Mucosa of gallbladder (tissue), 1 donor: ENCODE results near the gene SEMA7A. TPM values are rescaled to one million over a fixed set of nuclear protein-coding genes. Genes with fewer than 3 reads are reported as not detected.
A peak's percentile ranks its signal among the peaks of the same experiment; 100 is the strongest.

Experiments
- DNase-seq: peaks from one replicate; pipeline ENCODE4 v3.0.0-alpha.2; 2020; ENCODE audit warnings: low spot score
- total RNA-seq: library from RNA; stranded (reverse); gene quantifications from one replicate; pipeline ENCODE4 v1.2.1, GENCODE V29; 2021
- donor health status: DM: no; HTN: no; CAD: no.

The SEMA7A gene
- total RNA-seq, 1 donor from 2014 or later: 3.2 TPM

DNA sequence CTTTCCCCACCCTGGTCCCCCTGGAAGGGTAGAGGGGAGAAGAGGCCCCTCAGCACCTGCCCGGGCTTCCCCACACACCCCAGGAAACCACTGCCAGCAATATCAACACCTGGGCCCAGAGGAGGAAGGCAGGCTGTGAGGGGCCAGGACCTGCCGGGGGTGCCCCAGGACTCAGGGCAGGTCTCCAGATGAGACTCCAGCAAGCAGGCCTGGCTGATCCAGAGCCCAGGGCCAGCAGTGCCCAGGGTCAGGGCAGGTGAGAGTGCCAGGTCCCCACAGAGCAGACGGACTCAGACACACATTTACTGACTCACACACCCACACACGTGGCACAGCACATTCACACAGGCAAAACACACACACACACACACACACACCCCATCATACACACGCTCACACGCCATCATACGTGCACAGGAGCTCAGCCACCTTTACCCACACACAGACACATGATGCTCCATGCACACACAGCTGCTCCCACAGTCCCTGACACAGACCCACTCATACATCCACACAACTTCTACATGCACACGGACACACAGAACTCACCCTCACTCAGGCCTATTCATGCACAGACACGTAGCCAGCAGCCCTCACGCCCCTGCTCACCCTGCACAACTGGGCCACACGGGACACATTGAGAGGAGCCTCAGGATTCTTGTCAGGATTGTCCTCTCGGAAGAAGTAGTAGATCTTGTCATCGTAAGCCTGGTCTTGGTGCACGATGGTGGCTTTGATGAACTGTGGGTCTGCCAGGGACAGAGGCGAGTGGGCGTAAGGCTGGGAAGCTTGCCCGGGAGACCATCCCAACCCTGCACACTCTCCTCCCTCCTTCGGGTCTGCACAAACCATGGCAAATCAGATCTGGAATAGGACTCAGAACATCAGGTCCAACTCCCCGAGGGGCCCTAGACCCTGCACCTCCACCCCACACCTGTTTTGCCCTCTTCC lies 17.5 kb downstream of the SEMA7A start:
- no peak for DNase-seq

DNA sequence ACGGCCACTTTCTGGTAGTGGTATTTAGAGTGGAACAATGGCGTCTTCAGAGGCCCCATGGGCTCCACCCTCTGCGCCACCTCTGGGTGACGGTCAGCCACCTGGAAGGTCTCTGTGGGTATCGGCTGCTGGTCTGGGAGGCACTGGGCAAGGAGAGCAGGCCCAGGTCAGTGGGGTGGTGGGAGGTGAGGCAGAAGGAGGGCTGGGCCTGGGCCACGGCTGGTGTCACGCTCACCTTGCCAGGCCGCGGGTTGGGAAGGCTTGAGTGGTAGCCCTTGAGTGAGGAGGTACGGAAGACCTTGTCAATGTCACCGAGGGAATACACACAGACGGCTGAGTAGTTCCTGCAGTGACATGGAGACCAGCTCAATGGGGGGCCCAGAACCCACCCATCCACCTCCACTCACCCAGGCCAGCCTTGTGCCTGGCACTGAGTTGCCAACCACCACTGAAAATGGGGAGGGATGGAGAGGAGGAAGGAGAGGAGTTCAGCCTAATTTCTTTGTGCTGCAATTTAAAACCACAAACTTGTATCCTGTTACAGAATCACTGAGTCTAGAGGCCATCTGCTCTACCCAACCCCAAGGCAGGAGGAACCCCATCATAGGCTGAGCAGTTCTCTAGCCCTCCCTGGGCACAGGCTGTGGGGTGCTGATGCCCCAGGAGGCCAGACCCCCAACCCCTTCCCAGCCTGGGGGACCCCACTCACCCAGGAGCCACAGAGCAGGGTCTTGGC lies 19.0 kb downstream of the SEMA7A start:
- DNase-seq: no peak

DNA sequence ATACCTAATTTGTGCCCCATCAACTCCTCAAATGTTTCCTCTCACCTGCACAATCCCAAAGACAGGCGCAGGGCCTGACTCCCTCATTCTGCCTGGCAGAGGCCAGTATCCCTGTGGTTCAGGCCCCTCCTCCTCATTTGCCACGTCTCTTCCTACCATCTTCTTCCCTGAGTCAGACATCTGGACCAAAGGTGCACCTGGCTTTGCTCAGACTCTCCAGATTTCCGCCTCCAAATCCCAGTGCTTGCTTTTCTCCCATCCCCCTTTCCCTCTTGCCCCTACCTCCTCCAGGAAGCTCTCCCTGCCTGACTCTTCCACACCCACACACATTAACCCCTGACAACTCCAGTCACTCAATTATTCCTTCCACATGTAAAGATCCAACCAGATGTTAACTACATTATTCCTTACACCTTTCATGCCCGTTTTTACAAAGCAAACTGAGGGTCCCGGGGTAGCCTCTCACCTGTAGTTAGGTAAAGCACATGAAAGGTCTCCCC lies 19.6 kb downstream of the SEMA7A start:
- DNase-seq: no peak

DNA sequence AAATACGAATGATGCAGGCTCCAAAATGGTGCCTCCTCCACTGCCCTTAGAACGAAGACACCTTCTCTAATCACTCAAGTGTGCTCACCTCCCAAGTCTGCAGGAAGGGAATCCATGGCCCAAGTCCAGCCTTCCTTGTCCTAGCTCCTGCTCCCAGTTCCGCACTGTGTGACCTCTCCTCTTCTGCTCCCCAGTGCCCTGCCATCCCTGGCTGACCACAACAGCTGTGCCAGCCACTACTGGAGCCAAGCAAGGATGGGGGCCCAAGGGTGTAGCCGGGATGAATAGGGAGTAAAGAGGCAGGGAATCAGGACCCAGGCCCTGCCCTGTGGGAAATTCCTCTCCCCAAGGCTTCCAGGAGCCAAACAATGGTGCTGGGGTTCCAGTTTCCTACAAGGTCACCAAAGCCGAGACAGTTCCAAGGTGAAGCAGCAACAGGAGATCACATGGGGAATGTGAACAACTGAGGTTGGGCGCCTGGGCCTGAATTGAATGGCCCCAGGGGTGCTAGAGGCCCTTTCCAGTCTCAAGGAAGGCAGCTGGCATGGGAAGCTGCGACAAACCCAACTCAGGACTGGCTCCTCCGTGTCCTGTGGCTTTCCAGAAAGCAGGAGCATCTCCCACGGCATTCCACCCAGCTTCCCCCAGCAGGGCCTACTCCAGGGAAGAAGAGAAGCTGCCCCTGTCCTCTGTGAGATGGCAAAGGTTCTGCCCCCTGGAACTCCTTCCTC lies 20.2 kb downstream of the SEMA7A start:
- DNase-seq: no peak

DNA sequence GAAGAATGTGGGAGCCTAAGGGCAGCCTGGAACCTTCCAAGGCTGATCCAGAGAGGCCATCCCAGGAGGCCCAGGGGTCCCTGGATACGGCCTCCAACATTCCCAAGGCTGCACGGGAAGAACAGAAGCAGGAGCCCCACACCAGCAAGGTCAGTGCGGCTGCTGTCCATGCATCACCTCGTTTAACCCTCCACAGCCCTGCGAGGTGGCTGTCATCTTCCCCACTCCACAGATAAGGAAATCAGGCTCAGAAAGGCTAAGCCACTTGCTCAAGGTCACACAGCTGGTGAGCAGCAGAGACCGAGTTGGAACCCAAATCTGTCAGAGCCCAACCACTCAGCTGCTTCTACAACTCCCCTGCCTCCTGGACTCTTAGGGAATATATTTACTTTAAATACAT lies 21.6 kb downstream of the SEMA7A start:
- no peak for DNase-seq

DNA sequence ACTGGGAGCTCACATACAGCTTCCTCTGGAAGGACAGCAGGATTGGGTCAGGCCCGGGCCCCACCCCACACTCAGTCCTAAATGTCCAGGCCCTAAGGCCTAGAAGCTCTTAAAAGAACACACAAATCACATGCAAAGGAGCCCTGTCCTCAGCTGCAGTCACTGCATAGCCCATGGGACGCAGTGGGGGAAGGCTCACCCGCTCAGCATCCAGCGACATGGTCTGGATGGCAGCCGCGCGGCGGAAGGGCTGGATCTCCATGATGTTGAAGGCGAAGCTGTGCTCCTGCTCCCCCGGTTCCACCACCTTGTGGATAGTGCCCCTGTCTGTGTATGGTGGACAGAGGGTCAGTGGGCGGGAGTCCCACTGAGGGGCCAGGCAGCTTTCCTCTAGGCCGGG lies 22.1 kb downstream of the SEMA7A start:
- no peak for DNase-seq

DNA sequence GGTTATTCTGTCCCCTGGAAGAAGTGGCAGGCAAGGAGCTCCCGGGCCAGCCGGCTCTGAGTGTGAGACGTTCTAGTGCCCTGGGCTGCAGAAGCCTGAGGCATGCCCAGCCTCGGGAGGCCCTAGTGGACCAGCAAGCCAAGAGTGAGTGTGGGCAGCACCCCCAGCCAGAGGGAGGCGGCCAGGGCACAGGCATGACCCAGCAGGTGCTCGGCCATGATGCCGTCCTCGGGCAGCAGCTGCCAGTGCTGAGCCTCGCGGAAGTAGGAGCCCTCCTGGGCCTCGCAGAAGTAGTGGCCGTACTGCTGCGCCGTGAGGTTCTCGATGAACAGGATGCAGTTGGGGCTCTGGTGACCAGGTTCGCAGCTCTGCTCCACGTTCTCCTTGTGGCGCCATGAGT lies 23.3 kb downstream of the SEMA7A start:
- no peak for DNase-seq

DNA sequence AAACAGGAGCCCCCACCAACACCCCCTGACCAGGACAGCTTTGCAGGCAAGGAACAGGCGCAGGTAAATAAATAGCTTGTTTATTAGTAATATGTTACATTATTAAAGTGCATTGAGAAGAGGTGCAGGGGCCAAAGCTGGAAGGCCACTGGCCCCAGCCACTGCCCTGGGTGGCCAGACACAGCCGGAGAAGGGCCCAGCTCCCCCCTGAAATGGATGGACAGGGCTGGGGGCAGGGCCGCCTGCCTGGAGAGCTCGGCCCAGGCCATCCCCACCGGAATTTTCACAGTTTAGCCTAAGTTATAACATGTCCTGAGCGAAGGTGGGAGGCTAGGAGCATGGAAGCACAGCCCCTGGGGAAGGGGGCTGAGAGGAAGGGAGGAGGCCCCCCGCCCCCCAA lies 24.5 kb downstream of the SEMA7A start:
- no peak for DNase-seq

DNA sequence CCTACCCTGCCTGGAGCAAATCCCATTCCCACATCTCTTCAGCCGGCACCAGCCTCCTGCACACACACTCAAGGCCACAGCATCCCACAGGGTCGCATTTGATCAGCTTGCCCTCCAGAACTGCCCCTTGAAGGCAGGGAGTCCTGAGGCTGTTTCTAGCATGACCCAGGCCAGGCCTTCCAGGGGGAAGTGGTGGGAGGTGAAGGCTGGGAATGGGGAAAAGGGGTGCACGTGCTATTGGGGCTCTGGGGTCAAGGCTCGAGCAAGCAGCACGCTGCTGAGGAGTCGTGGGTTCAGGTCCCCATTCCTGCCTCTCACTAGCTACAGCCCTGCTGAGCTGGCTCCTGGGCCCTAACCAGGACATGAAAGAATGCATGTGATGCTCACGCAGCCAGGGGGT lies 24.9 kb downstream of the SEMA7A start:
- no peak for DNase-seq

DNA sequence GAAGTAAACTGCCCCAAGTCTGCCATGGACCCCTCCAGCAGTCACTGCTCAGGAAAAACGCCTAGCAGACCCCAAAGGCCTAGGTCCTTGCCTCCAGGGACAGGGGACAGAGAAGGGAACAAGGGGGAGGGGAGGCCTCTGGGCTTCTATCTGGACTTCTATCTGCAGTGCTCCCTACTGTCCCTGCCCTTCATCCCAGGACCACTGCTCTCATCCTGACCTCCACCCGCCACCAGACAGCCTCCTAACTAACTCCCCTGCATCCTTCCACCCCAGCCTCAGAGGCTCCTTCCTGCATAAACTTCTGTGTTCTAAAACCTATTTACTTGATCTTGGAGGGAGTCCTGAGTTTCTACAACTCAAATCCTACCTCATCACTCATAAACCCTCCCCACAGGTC lies 25.4 kb downstream of the SEMA7A start:
- DNase-seq: no peak

DNA sequence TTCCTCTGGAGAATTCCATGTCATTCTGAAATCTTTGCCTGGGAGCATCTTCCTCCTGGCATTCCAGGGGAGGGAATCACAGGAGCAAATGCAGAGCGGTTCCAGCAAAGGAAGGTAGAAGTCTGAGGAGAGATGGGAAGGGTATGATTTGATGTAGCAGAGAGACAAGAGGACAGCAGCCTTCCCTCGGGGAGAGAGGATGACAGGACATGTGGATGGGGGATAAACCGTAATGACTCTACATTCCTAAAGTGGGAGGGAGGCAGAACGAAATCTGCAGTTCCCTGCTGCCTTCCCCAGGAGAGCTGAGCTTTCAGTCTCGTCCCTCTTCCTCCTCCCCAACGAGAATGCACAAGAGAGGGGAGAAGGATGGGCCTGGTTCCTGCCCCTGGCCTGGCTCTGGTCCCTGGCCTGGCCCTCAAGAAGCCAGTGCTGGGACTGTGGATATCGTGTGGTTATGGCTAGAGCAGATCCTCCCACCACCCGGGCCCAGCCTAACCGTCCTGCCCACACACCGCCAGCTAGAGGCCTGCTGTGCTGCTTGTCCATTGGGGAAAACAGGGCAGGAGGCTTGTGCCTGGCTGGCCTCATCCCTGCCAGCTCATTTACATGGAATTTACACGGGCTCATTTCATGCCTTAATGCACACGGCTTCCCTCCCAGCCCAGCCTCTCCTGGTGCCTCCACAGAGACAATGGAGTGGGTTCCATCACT lies 26.6 kb downstream of the SEMA7A start:
- DNase-seq: no peak

DNA sequence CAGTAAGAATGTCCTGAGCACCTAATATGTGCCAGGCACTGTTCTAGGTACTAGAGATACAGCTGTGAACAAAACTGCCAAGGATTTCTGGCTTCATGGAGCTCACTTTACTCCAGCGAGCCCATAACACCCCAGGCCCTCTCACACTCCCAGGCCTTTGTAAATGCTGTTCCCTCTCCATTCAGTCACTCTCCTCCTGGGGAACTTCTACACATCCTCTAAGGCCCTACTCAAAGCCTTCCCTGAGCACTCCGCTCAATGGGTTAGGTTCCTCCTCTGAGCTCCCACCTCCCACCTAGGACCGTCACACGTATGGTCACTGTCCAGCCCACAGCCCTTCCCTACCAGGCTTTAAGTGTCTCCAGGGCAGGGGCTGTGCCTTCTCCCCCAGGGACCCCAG lies 27.2 kb downstream of the SEMA7A start:
- no peak for DNase-seq

DNA sequence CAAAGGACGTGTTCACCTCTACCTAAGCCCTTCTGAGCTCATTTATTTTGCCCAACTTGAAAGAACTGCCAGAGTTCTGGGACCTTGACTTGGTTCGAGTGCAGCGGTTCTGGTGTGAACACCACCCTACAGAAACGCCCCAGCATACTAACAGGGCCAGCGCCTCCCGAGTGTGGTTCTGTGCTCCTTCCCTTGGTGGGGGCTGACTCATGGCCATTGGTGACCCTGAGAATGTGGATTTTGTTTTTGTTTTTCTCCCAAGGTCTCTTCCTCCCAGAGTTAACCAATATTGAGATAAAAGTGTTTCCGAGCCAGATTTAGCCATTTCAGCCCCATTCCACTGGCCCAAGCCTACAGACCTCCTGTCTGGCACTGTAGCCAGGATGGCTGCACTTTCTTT lies 27.9 kb downstream of the SEMA7A start:
- no peak for DNase-seq

DNA sequence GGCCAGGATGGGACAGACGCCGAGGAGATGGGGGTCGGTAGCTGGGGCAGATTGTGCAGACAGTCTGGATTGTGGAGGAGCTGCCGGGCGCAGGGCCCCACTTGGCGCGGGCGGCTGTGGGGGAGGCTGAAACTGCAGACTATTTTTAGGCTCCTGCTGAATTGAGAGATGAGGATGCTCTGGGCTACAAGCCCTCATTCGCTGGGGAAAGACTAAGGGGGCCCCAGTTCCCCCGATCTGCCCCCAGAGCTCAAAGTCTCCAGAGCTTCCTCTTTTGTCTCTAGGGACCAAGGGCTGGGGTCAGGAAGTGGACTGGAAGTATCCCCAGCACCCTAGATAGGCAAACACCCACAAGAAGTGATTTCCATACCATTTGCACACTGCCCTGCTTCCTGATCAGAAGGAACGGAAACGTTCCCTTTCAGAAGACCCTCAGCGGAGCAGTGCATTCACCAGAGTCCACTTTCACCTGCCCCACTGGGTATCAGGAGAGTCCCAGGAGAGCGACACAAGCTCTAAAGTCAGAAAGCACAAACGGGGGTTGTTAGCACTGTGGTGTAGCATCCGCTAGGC lies 29.7 kb downstream of the SEMA7A start:
- DNase-seq: no peak

DNA sequence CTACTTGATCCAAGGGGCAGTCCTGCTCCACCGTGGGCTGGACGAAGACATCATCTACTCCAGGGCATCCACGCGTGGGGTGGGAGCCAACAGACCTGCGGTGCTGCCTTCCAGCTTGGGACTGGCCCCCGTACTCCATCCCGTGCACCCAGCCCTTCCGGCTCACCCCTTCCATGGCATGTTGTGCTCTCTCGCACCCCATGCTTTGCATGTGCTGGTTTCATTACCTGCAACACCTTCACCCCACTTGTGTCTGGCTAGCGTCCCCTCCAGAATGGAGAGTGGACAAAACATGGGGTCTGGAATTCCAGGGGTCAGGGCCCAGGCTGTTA lies 30.2 kb downstream of the SEMA7A start:
- DNase-seq: no peak

DNA sequence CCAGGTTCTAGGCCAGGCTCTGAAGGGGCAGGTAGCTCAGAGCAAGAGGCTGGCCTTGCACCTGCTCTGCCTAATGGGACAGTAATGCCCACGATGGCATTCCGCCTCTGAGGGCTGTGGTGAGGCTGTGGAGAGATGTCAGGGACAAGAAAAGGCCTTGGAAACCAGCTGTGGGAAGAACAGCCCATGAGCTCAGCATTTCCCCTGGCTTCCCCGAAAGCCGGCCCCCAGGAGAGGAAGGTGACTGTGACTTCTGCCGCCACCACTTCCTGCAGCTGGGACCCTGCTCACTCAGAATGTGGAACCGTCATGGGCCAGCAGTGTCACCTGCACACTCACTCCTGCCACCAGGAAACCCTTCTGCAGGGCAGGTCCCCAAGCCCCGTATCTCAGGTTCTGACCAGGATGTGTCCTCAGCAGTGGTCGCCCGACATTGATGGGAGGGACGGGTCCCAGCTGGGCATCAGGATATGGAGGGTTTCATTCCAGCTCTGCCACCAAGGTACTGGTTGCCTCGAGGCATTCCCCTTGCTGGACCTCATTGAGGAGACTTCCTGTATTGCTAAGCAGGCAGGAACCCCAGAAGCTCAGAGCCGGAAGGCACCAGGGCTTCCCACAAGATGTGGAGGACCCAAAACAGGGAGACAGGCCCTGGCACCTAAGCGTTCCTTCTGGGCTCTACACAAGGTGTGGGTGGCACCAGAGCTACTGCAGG lies 30.7 kb downstream of the SEMA7A start:
- DNase-seq: peak; percentile 17

DNA sequence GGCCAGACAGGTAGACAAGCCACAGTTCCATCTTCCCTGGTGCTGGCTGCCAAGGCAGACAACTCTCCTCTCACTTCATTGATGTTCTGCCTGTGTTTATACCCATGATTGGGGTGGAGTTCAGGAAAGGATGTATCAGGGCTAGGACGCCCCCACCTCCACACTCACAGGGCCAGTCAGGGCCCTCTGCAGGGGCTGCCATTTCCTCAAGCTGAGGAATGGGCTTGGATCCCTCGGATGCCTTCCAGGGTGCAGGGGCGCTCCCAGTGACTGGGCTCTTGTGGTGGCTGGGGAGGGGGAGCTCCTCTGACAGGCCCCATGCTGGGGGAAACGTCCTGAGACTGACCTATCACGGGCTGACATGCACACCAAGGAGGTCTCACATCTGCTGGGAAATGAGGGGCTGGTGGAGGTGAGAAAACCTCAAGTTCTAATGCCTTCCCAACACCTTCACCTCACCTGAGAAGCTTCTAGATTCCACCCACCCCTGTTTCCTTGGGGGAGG lies 31.4 kb downstream of the SEMA7A start:
- DNase-seq: no peak

DNA sequence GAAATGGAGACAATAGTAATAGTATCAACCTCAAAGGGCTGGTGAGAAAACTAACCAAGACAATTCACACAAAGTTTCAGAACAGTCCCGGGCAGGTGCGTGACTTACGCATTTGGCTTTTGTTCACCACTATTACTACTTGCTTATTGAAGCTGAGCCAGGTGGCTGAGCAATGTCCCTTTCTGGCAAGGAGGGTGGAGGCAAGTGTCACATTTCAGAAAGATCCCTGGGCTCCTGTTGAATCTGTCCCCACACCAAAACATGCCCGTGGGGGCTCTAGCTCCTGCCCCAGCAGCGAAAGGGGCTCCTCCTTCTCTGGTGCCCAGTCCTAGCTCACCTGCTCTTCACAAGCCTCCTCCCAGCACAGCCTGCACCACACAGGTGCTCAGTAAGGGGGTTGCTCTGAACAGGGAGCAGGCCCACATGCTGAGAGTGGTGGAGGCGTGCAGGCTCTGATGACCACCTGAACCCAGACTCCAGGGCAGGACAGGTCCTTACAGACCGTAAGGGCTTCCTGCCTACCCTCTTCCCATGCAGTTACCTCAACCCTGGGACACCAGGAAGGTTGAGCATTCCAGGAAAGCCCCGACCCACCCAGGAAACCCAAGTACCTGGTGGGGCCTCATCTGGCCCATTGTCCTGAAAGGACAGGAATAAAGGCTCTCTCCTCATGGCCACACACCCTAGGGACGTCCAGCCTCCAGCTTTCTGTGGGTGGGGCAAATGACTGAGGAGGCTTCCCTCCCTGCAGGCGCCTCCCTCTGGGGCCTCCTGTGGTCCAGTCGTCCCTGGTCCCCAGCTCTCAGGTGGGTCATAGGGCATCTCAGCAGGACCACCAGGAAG lies 32.6 kb downstream of the SEMA7A start:
- no peak for DNase-seq

DNA sequence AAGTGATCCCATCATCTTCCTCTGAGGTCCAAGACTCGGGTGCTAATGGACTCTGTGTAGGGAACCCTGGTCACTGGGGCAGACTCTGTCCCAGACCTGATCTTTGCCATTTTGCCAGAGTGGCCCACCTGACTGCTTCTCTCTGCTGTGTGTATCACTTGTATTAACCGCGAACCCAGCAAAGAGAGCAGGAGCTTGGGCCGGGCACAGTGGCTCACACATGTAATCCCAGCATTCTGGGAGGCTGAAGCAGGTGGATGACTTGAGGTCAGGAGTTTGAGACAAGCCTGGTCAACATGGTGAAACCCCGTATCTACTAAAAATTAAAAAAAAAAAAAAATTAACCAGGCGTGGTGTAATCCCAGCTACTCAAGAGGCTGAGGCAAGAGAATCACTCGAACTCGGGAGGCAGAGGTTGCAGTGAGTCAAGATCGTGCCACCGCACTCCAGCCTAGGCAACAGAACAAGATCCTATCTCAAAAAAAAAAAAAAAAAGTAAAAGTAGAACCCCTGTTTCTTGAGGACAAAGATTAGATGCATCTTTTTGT lies 33.4 kb downstream of the SEMA7A start:
- DNase-seq: no peak
